T-helper 2 cell (primary cell): ENCODE results near the gene BCAS3.
"Not testable (repeated sequence)": the region's sequence is repeated elsewhere in the genome, so short reads cannot be mapped to it uniquely, and the experiment has no call there.

Experiments used
- DNase-seq, 5 experiments: peaks; one replicate each; pipeline versions ENCODE4 v3.0.0 to v3.0.0-alpha.2; 2012 to 2022

The BCAS3 gene

DNA sequence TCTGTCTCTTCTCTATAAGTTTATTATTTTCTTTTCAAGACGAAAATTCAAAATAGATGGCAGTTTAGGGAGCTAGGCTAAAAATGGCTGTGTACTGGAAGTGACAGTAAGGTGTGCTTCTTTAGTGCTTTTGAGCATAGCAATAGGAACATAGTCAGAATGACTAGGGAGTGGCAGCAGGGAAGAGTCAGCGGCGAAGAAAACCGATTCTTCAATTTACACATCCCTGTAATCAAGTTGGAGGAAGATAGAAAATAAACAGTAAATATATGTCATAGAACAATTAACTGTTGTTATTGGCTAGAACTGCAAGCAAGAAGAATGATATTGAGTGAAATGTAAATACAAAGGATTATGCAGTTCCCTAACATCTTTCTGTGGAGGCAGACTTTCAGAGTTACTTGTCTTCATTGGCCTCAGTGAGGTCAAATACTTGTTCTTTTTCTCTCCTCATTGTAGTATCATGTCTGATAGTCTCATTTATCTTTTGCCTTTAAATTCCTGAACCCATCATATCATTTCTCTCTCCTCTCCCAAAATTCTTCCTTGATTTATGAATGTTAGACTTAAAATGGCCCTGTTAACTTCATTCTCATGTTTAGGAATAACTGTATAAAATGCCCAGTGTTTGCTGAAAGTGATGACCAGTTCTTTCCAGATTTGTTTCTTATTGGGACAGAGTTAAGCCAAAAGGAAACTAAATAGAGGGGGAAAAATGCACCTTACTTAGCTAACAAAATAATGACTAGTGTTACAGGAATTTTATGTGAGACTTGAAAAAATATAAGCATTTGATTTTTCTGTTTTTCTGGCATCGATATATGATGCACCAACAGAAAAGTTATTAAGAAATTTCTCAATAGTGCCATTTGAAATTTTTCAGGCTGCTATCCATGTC is 211.4 kb downstream of the BCAS3 start:
- no peak for DNase-seq

DNA sequence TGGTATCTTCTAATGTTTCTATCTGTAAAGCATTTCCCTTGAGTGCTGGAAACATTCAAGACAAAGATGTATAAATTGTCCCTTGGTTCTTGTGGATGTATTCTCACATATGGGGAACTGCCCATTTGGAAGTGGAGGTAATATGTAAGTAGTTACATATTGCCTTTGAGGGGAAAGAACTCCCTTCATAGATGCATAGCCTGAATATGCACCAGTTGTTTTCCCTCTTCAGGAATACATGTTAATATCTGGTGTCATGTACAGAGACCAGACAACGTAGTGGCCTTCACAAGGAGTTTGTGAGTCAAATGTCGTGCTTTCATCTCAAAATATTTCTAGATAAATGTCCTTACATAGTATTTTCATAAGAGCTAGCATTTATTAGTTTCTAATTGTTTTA is 213.5 kb downstream of the BCAS3 start:
- no peak for DNase-seq

DNA sequence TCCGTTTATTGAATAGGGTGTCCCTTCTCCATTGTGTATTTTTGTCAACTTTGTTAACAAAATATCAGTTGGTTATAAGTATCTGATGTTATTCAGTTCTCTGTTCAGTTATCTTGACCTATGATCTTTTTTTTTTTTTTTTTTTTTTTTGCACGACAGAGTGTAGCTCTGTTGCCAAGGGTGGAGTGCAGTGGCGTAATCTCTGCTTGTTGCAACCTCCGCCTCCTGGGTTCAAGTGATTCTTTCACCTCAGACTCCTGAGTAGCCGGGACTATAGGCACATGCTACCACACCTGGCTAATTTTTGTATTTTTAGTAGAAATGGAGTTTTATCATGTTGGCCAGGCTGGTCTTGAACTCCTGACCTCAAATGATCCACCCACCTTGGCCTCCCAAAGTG is 215.8 kb downstream of the BCAS3 start:
- no peak for DNase-seq

DNA sequence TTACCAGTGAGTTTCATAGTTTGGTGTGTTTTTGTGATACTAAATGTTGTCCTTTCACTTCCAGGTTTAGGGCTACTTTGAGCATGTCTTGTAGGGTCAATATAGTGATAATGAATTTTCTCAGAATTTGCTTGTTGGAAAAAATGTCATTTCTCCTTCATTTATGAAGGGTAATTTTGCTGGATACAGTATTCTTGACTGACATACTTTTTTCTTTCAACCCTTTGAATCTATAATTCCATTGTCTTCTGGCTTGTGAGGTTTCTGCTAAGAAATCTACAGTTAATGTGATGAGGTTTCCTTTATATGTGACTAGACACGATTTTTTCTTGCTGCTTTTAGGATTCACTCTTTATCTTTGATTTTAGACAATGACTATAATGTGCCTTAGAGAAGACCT is 219.3 kb downstream of the BCAS3 start:
- DNase-seq: no peak

DNA sequence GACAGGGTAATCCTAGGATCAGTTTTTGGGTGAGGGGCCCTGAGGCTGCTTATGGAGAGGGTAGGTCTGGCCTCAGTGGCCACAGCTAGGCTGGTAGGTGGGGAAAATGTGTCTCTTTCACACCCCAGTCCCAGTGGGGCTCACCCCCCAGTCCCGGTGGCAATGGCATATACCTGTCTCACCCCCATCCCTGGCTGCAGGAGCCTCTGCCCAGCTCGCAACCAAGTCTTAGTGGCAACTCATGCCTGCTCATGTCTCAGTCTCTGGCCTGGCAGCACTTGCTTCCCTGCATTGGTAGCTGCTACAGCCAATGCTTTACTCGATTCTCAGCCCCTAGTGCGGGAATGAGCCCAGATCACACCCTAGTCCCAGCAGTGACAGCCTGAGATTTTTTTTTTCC is 221.5 kb downstream of the BCAS3 start:
- DNase-seq: no peak

DNA sequence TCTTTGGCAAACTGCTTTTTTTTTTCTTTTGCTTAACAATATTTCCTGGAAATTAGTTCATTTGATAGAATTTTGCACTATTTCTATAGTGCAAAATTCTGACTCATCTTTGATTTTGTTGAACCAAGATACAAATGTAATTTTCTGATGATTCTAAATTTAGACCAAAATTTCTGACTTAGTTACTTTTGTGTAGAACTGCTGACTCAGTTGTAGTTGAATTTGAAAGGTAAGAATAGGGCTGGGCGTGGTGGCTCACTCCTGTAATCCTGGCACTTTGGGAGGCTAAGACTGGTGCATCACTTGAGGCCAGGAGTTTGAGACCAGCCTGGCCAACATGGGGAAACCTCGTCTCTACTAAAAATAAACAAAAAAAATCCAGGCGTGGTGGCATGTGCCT is 223.0 kb downstream of the BCAS3 start:
- no peak for DNase-seq

DNA sequence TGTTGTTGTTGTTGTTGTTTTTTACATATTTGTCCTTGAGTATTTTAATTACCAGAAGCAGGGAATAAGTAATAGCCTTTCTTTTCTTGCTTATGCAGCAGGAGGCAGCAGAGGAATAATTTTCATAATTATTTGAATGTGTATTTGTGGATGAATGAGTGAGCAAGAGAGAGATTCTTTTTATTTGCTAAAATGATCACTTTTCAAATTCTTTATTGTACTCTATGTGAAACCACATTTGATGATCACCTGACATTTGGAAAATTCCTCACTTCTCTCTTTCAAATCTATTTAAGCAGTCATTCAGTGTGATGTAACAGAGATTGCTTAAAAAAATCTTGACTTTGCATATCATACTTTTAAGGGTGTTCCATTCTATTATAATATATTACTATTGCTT is 223.6 kb downstream of the BCAS3 start:
- no peak for DNase-seq

DNA sequence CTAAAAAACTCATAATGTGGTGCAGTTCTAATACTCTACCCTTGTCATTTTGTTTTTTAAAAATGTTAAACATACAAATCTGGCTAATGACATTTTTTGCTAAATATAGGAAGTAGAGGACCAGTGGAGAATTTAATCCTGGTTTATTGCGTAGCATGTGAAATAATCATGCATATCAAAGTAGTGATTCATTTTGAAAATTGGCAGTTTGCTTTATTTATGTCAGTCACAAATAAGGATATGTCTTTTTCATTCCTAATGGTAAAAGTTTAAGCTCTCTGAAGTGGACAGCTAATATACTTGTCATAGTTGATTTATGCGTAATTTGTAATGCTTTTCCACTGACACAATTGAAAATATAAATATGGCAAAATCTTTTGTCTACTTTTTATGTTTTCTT is 224.2 kb downstream of the BCAS3 start:
- no peak for DNase-seq

DNA sequence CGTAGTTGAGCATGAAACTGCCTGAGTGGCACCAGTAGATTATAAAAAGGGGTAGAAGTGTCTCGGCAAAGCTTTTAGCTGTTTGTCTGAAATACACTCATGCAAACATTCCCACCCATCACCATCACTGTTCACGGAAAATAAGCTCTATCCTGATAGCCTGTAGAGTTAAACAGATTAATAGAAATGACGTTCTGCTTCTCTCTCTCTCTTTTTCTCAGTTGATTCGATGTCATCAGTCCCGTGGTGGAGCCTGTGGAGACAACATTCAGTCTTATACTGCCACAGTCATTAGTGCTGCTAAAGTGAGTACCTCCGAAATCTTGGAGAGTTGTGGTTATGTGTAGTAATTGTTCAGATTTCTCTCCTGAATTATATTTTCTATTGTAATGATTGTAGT is 224.7 kb downstream of the BCAS3 start:
- no peak for DNase-seq

DNA sequence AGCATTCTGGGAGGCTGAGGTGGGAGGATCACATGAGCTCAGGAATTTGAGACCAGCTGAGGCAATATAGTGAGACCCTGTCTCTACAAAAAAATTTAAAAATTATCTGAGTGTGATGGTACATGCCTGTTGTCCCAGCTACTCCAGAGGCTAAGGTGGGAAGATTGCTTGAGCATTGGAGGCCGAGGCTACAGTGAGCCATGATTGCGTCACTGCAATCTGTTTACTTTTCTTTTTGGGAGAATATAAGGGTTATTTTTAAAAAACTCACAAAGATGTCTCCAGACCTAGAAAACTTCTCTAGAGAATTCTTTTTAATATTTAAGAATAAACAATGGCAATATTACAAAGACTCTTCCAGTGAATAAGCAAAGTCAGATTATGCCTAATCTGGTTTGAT is 226.9 kb downstream of the BCAS3 start:
- no peak for DNase-seq

DNA sequence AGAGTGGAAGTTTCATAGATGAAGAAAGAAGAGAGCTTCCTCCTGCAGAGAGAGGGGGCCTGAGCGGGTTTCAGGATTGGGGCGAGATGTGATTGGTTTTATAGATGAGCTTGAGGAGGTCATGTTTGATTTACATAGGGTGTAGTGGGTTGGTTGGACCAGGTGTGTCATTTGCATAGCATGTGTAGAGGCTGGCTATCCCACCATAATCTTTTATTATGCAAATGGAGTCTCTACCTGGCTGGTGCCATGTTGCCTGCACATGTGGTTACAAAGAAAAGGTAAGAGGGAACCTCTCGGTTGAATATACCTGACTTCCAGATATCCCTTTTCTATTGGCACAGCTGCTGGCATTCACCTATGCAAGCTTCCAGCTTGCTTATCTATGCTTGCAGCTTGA is 228.1 kb downstream of the BCAS3 start:
- DNase-seq: no peak

DNA sequence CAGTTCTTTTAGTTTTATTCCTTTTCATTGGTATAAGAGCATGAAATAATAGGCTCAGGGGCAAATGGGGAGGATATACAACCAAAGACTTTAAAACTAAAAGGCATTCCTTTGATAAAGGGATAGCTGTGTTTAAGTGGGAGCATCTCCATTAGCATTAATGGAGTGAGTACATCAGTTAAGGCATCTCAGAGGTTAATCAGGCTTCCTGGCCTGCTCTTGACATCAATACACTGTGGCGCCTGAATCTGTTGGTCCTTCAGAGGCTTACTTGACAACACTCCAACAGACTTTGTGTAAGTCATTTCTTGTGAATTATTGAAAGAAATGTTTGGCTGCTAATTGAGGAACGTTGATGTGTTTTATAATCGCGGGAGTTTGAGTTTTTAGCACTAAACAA is 230.7 kb downstream of the BCAS3 start:
- no peak for DNase-seq

DNA sequence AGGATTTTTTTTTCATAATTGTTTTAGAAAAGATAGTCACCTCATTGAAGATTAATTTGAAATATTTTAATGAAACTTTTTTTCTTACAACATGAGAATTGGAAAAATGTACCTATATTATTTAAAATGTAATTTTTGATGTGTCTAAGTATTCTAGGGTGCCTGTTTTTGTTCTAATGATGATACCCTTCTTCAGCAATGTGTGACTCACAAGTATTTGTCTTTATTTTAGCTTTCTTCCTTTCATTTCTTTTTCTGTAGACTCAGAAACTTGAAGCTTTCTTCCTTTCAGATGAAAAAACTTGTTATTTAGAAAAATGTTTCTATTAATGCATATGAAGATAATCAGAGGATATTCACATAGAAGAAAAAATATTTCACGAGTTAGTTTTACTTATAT is 231.8 kb downstream of the BCAS3 start:
- no peak for DNase-seq

DNA sequence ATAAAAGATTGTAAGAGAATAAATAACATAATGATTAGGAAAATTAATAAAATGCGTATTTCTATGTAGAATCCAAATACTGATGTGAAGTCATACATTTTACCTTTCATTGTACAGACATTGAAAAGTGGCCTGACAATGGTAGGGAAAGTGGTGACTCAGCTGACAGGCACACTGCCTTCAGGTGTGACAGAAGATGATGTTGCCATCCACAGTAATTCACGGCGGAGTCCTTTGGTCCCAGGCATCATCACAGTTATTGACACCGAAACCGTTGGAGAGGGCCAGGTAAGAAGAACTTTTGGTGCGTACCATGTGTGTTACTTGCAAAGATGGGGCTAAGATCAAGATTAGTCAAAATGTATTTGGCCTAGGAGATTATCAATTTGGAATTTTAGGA is 232.8 kb downstream of the BCAS3 start:
- no peak for DNase-seq

DNA sequence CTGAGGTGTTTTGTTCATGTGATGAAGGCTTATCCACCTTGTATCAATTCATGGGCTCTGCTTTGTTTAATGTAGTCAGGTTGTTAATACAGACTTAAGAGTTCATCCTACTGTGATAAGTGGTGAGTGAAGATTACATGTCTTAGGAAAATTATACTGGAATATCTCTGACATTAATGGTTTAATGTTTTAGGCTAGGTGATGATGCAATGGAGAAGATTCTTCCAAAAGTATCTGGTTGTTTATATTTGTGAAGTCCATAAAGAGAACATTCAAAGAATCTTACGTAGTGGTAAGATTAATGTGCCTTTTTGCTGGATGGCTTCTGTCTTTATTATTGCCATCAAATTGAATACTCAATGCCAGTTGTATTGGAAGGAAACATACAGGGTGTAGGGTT is 236.4 kb downstream of the BCAS3 start:
- DNase-seq: no peak

DNA sequence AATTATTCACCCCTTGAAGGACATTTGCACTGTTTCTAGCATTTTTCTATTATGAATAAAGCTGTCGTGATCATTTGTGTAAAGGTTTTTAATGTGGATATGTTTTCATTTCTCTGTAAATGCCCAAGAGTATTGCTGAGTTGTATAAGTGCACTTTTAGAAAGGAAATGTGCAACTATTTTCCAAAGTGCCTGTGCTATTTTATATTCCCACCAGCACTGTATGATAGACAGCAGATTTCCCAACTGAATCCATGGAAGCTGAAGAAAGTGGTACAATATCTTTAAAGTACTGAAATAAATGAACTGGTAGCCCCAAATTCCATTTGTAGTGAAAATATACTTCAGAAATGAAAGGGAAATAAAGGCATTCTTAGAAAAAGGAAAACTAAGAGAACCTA is 238.4 kb downstream of the BCAS3 start:
- no peak for DNase-seq

DNA sequence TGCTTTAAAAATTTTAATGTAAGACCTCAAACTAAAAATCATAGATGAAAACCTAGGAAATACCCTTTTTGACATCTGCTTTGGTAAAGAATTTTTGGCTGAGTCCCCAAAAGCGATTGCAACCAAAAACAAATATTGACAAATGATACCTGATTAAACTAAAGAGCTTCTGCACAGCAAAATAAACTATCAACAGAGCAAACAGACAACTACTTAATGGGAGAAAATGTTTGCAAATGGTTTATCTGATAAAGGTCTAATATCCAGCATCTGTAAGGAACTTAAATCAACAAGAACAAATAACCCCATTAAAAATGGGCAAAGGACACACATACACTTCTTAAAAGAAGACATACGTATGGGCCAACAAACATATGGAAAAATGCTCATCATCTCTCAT is 242.5 kb downstream of the BCAS3 start:
- DNase-seq: no peak

DNA sequence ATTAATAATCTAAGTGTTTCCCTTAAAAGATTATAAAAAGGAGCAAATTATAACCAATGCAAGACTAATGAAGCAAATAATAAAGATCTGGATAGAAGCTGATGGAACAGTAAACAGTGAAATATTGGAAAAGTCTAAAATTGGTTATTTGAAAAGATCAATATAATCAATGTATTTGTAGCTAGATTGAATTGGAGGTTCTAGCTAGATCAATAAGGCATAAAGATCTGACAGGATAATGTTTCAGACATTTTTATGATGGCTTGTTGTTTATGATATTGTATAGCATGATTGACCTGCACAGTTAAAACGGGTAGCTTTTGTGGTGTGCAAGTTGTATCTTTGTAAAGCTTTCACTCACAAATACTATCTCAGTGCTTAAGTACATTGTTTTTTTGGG is 245.3 kb downstream of the BCAS3 start:
- DNase-seq: no peak

DNA sequence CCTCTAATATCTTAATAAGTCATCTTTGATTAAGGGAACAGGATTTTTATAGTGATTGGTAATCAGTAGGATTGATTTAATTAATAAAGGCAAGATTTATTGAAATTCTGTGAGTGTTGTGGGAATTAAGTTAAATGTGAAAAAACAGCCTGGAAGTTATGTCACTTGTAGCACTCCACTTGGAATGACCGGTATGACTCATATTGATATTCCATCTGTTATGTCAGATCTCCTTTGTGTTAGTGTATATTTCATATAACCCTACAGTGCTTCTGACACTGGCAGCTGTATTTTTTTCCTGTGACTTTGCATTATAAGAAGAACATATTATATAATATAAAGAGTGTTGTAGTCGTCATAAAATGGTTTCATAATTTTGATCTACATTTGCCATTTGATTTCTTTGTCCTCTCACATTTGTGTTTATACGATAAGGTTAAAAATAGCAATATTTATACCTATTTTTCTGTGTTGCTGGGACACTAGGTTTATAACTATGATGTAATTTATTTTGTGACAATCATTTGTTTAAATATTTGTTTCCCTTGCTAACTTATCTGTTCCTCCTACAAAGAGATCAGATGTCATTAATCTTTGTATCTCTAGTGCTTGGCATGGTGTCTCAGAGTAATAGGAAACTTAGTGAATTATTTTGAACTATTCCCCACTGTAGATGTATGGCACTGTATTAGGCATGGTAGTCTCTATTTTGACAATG is 249.0 kb downstream of the BCAS3 start:
- DNase-seq: no peak

DNA sequence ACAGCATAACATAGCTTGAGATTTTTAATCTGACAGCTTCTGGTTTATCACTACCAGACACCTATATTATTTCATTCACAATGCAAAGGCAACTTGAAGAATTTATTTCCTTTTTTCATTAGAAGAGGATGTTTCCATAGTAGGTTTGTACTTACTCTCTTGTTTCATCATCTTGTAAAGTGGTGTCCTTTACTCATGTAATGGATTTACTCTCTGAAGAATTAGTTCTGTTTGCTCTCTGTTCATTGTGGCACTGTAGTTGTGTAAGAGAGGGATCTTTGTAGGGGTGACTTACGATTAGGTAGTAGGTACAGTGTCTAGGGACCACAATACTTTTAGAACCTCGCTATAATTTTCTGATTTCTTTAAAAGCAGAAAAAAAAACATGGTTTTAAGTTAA is 256.1 kb downstream of the BCAS3 start:
- DNase-seq: no peak

DNA sequence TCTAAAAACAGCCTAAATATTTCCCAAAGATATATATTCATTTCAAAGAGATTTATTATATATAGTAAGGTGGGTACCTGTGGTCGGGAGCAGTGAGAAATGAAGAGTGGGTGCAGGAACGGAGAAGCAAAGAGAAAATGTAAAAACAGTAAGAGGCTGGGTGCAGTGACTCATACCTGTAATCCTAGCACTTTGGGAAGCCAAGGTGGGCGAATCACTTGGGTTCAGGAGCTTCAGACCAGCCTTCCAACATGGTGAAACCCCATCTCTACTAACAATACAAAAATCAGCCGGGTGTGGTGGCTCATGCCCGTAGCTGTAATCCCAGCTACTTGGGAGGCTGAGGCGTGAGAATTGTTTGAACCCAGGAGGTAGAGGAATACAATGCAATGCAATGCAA is 257.1 kb downstream of the BCAS3 start:
- no peak for DNase-seq

DNA sequence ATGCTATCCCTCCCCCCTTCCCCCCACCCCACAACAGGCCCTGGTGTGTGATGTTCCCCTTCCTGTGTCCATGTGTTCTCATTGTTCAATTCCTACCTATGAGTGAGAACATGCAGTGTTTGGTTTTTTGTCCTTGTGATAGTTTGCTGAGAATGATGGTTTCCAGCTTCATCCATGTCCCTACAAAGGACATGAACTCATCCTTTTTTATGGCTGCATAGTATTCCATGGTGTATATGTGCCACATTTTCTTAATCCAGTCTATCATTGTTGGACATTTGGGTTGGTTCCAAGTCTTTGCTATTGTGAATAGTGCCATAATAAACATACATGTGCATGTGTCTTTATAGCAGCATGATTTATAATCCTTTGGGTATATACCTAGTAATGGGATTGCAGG is 258.3 kb downstream of the BCAS3 start:
- not testable (repeated sequence) for DNase-seq

DNA sequence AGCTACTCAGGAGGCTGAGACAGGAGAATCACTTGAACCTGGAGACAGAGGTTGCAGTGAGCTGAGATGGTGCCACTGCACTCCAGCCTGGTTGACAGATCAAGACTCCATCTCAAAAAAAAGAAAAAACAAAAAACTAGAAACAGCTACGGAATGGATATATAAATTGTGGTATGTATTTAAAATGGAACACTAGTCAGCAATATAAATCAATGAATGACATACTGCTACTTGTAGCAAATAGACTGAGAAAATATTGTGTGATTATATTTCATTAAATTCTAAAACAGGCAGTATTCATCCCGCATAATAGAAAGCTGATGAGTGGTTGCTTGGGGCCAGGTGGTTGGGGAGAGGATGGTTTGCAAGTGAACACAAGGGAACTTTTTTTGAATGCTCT is 261.7 kb downstream of the BCAS3 start:
- DNase-seq: no peak

DNA sequence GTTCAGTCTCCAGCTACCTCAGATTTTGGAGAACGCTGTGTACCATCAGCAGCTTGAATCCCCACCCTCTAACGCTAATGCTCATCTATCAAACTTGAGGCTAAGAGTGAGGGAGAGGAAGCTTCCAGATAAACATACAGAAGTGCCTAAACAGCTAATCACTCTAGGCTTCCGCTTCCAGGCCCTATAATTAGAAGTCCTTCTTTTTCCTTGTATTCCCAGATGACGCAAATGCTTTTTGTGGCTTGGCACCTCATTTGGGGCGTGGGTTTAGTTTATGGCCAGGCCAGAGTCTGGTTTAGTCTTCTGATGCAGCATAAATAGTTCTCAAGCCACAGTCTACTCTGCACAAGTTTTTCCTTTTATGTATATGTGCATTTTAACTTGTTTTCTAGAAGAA is 263.4 kb downstream of the BCAS3 start:
- DNase-seq: no peak

DNA sequence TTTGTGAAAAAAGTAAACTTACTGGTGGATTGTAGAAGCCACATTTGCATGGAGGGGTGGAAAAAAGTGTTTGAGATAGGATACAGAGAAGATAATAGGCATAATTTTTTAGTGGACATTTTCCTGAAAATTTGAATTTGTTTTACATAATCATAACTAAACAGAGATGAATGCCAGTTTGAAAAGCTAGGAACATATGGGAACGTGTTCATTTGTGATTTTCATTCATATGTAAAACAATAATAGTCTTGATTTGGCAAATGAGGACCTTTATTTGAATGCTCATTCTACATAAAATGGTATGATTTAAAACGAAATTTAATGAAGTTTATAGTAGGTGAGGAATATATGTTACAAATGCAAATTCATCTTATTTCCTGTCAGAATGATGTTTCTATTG is 263.9 kb downstream of the BCAS3 start:
- DNase-seq: no peak
